22Rv1 (cell line): Measurements from ENCODE around the gene LBHD2.

Source experiments
- CTCF ChIP-seq: fragments of 450-650 bp; IDR thresholded peaks from 2 replicates; pipeline ENCODE4 v1.5.1; 2017; ENCODE audit warnings: mild to moderate bottlenecking
- ZFX ChIP-seq: fragments of 450-650 bp; IDR thresholded peaks from 2 replicates; pipeline ENCODE4 v1.6.1; 2017; ENCODE audit warnings: antibody characterized with exemption, borderline replicate concordance

GRCh38 chr14:103057372-103058163 lies 26.4 kb upstream of the LBHD2 start, which contains the start of gene CDC42BPB:
- no peak for TF ChIP-seq CTCF
- TF ChIP-seq ZFX, result no peak
